Astrocyte of the cerebellum (primary cell): Measurements from ENCODE around the gene CERS5.
"Not testable (repeated sequence)": the region's sequence is repeated elsewhere in the genome, so short reads cannot be mapped to it uniquely, and the experiment has no call there.

Experiments
- DNase-seq: peaks from one replicate; pipeline ENCODE4 v3.0.0-alpha.2; 2011; ENCODE audit warnings: low read depth
- H3K4me3 ChIP-seq: 2 replicates; pipeline ENCODE4 v1.5.1; 2011; ENCODE audit warnings: mild to moderate bottlenecking, low read depth, low read length, moderate library complexity
- CTCF ChIP-seq: IDR thresholded peaks from 2 replicates; pipeline ENCODE4 v1.5.1; 2012; ENCODE audit warnings: low read length, low read depth, moderate library complexity, mild to moderate bottlenecking; ENCODE audit errors: missing control alignments
- in situ Hi-C: cut with HindIII; loops from 2 replicates; pipeline ENCODE4 v1.10.0; 2017; ENCODE audit warnings: low sequenced_read_pairs

The CERS5 gene

DNA sequence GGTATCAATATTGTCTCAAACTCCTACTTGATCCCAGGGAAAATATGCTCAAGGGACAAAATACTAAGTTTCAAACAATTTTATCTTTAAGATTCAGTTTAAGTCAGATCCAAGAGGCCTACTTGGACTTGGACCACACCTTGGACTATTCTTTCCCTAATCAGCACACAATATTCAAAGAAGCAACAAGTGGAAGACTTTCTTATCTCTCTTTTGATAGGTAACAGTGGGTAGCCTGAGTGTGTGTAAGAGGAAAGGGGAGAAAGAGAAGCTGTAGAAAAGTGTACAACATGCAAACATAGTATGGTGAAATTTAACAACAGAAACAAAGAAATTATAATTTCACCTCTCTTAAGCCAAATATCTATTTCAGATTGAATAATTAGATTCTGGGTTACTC is 6.5 kb downstream of the CERS5 start:
- in situ Hi-C loops = no loop called here

DNA sequence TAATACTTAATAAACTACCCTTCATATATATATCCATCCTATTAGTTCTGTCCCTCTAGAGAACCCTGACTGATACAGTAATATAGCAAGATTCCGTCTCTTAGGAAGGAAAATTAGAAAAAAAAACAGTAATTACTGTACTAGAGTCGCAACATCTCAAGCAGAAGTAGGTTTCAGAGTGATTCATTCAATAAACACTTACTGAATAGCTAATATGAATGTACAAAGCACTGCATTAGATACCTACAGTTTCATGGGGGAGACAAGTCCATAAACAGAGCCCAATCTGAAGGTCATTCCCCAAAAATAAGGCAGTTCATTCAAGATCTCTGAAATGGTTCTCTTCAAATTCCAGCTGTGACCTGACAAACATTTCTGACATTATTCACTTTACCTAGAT is 9.9 kb downstream of the CERS5 start:
- no peak for TF ChIP-seq CTCF
- H3K4me3 ChIP-seq = no peak overlapping the region
- no peak for DNase-seq
- in situ Hi-C loops = loop anchor here (5.0 kb wide), 1 partner anchor 55 kb away; the partner anchor contains the start of gene GPD1

More for the DNA sequence above, 6.5 kb downstream of the CERS5 start:
- no peak for DNase-seq
- H3K4me3 ChIP-seq = no peak overlapping the region
- no peak for TF ChIP-seq CTCF

GRCh38 chr12:50156641-50157040 is 10.5 kb downstream of the CERS5 start:
- no peak overlapping the region for H3K4me3 ChIP-seq
- no peak for TF ChIP-seq CTCF
- DNase-seq = no peak
- in situ Hi-C loops = loop anchor here (5.0 kb wide), 1 partner anchor 54 kb away; the partner anchor contains the start of gene GPD1

GRCh38 chr12:50154947-50155346 is 12.2 kb downstream of the CERS5 start:
- in situ Hi-C loops = loop anchor here (5.0 kb wide), 1 partner anchor 53 kb away; the partner anchor contains the start of gene GPD1
- not testable (repeated sequence) for DNase-seq, H3K4me3 ChIP-seq

DNA sequence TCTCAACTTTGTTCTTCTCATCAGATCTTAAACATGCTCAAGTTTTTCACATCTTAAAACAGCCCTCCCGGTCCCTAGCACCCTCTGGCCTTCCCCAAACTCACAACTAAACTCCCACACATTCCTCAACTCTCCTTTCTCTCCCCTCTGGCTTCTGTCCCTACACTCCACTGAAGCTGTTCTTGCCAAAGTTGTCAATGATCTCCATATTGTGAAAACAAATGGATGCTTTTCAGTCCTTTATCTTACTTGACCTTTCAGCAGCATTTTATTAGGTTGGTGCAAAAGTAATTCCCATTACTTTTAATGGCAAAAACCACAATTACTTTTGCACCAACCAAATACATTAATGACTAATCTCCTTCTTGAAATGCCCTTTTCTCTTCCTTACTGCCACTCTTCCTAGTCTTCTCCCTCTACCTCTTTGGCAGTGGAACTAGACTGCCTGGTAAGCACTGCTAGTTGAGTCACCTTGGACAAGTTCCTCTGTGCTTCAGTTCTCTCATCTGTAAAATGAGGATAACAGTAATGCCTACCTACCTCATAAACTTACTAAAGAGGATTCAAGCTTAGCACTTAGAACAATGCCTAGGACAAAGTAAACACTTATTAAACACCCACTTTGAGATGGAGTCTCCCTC is 16.0 kb downstream of the CERS5 start:
- in situ Hi-C loops = no loop called here
- DNase-seq = no peak
- no peak overlapping the region for H3K4me3 ChIP-seq
- TF ChIP-seq CTCF = no peak

- no peak overlapping the region for H3K4me3 ChIP-seq
- no peak for DNase-seq
- no peak for TF ChIP-seq CTCF
- in situ Hi-C loops = no loop called here
Observed at GRCh38 chr12:50149311-50149710, 17.9 kb downstream of the CERS5 start.

- in situ Hi-C loops, DNase-seq, H3K4me3 ChIP-seq: not testable (repeated sequence)
Observed at GRCh38 chr12:50148011-50148410, 19.2 kb downstream of the CERS5 start.
